ENCODE results near the gene CCDC150. TPM values are rescaled to one million over a fixed set of nuclear protein-coding genes. Genes with fewer than 3 reads are reported as not detected.
"Not testable (repeated sequence)": the region's sequence is repeated elsewhere in the genome, so short reads cannot be mapped to it uniquely, and the experiment has no call there.

Gene CCDC150
- total RNA-seq, 1 donor from 2014 or later = 3.9 TPM

DNA sequence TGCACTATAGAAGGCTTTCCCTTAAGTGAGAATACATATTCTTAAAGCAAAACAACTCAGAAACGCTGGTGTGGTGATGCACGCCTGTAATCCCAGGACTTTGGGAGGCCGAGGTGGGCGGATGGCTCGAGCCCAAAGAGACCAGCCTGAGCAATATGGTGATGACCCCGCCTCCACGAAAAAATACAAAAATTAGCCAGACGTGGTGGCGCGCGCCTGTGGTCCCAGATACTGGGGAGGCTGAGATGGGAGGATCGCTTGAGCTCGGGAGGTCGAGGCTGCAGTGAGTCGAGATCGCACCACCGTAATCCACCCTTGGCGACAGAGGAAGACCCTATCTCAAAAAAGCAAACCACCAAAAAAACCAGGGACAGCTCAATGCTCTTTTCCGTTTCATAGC lies 750 bp upstream of the CCDC150 start:
- no peak for DNase-seq

- DNase-seq = no peak
These were observed 575 bp downstream of the CCDC150 start for GRCh38 chr2:196640031-196640548.

DNA sequence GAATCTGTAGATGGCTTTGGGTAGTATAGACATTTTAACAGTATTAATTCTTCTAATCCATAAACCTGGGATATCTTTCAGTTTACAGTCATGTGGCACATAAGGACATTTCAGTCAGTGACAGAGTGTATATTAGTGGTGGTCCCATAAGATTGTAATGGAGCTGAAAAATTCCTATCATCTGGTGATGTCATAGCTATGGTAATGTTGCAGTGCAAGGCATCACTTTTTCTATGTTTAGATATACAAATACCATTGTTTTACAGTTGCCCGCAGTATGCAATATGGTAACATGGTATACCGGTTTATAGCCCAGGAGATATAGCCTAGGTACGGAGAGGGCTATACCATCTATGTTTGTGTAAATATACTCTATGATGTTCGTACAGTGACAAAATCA lies 9.7 kb downstream of the CCDC150 start:
- no peak for DNase-seq

GRCh38 chr2:196651387-196652094 lies 12.0 kb downstream of the CCDC150 start:
- DNase-seq = no peak

DNA sequence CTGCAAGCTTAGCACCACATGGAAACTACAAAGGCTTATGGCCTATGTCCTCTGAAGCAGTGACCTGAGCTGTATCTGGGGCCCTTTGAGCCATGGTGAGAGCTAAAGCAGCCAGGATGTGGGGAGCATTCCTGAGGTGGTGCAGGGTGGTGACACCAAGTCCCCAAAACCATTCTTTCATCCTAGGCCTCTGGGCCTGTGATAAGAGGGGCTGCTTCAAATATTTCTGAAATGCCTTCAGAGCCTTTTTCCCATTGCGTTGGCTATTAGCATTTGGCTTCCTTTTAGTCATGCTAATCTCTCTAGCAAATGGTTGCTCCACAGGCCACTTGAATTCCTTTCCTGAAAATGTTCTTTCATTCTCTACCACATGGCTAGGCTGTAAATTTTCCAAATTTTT lies 13.4 kb downstream of the CCDC150 start:
- DNase-seq = no peak

GRCh38 chr2:196653843-196654242 lies 14.3 kb downstream of the CCDC150 start:
- DNase-seq = no peak

DNA sequence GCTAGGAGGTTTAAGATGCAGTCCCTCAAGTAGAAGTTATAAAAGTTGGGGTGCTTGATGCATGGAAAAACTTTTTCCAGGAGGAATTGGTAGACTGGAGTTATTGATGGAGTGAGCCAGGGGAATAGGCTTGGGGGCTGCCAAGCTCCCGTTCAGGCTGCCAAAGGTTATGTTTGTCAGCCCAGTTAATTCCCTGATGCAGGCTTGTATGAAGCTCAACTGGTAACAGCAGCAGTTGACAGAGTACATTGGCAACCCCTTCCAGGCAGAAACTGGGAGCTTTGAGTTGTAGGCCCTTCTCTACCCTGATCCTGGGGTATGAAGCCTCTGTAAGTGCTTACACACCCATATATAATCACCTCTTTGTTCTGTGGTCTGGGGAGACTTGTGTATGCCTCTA lies 16.2 kb downstream of the CCDC150 start:
- no peak for DNase-seq

DNA sequence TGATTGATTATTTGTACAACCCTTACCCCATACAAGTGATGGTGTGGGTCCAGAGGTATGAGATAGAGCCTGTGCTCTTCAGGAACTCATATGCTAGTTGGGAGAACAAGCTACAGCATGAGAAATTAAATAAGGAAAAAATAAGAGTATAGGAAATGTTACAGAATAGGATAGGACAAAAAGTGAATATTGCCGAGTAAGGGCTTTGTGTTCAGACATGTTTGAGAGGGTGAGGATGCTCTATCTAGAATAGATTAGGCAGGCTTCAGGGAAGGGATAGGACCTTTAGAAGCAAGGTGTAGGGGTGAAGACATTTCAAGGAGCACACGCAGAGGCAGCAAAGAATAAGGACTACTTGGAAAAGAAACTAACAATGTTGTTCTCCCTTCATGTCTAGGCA lies 17.8 kb downstream of the CCDC150 start:
- no peak for DNase-seq

DNA sequence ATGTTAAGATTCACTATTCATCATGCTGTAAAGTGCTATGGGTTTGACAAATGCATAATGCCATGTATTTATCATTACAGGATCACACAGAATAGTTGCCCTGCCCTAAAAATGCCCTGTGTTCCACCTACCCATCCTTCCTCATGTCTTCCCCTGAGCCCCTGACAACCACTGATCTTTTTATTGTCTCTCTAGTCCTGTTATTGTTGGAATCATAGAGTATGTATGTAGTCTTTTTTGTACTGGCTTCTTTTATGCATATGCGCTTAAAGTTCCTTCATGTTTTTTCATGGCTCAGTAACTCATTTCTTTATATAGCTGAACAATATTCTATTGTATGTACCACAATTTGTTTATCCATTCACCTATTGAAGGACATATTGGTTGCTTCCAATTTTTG lies 20.3 kb downstream of the CCDC150 start:
- no peak for DNase-seq

GRCh38 chr2:196660244-196660643 lies 20.7 kb downstream of the CCDC150 start:
- DNase-seq = no peak

GRCh38 chr2:196670342-196670741 lies 30.8 kb downstream of the CCDC150 start:
- no peak for DNase-seq

GRCh38 chr2:196675963-196676362 lies 36.4 kb downstream of the CCDC150 start:
- DNase-seq = no peak

DNA sequence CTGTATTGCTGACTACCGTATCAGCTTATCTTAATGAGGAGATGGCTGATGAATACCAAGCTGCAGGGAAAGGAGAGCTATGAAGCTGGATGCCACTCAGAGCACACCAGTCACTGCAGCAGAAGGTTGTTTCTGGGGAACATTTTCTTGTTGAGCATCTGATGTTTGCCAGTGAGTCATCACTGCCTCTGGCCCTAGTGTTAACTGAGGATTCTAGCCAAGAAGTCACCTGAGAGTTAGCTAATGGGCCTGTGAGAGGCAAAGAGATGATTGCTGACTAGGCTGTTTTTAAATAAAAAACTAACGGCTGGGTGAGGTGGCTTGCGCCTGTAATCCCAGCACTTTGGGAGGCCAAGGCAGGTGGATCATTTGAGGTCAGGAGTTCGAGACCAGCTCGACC lies 37.9 kb downstream of the CCDC150 start:
- no peak for DNase-seq

- no peak for DNase-seq
These were observed 39.9 kb downstream of the CCDC150 start for GRCh38 chr2:196679368-196679767.

DNA sequence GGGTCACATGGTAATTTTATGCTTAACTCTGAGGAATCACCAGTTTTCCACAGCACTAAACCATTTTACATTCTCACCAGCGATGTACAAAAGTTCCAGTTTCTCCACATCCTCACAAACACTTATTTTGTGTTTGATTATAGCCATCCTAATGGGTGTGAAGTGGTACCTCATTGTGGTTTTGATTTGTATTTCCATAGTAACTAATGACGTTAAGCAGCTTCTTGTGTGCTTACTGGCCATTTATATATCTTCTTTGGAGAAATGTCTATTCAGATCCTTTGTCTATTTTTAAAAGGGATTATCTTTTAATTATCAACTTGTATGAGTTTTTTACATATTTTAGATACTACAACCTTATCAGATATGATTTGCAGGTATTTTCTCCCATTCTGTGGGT lies 42.0 kb downstream of the CCDC150 start:
- no peak for DNase-seq

GRCh38 chr2:196685792-196686191 lies 46.3 kb downstream of the CCDC150 start:
- no peak for DNase-seq

DNA sequence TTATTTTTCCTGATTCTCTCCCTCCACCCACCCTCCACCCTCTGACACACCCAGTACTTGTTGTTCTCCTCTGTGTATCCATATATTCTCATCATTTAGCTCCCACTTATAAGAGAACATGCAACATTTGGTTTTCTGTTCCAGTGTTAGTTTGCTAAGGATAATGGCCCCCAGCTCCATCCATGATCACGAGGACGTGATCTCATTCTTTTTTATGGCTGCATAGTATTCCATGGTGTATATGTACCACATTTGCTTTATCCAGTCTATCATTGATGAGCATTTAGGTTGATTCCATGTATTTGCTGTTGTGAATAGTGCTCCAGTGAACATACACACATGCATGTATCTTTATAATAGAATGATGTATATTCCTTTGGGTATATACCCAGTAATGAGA lies 47.2 kb downstream of the CCDC150 start:
- DNase-seq = not testable (repeated sequence)

DNA sequence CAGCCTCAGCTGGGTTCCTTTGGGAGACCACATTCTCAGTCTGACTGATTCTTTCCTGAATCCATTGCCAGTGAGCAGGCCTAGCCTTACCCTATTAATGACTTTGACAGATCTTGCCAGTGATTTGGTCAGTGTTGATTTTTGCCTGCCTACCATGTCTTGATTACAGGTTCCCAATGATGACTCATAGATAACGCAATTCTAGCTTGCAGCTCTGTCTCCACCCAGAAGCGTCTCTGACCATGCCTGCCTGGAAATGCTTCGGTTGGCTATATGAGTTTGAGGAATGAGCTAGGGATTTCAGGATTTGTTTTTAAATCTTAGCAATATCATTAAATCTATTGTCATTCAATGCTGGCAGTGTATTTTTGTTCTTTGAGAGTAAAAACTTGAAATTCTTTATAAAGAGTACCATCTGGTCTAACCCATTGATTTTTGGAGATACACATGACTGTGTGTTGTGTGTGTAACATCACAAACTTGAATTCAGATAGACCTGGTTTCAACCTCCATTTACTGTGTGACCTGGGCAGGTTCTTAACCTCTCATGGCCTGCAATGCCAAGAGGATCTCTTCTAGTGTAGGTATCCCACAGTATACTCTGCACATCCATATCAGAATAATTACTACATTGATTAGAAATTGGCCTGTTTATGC lies 57.0 kb downstream of the CCDC150 start:
- no peak for DNase-seq

DNA sequence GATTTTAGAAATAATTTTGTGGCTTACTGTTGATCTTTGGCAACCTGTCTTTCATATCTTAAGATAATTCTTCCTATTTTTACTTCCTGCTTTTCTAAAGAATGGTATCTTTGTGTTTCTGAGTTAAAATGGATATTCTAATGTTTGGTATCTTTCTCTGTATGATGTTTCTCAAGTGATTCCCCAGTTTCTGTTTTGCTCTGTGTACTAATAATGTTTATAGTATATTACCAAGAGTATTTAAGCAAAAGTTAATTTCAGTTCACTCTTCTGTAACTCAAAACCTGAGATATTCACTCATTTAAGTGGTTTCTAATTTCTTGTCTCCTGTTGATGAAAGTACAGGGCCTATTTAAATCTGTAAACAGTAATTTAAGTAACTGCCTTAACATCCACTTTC lies 58.3 kb downstream of the CCDC150 start:
- DNase-seq = no peak

DNA sequence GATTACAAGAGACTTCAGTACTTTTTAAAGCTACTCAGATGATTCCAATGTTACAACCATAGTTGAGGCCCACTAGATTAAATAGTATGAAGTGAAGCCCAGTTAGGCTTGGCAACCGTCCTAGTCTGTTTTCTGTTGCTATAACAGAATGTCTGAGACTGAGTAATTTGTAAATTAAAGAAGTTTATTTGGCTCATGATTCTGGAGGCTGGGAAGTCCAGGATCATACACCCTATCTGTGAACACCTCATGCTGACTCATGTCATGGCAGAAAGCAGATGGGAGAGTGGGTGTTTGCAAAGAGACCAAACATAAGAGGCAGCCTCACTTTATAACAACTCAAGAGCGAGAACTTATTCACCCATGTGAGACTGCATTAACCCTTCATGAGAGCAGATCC lies 63.1 kb downstream of the CCDC150 start:
- DNase-seq = no peak

DNA sequence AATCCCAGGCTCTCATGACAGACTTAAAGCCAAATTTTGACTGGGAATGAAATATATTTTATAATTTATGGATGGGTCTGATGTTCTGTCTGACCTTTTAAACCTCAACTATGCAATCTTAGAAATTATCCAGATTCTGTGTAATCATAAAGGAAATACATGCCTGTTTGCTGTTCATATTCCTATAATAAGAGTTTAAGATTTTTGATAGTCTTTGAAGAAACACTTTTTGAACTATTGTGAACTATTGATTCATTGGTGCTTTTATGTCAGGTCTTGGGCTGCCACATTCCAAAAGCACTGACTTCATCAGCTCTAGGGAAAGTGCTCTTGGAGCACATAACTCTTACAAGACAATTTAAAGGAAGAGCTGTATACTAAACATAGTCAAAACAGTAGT lies 64.2 kb downstream of the CCDC150 start:
- DNase-seq = no peak

DNA sequence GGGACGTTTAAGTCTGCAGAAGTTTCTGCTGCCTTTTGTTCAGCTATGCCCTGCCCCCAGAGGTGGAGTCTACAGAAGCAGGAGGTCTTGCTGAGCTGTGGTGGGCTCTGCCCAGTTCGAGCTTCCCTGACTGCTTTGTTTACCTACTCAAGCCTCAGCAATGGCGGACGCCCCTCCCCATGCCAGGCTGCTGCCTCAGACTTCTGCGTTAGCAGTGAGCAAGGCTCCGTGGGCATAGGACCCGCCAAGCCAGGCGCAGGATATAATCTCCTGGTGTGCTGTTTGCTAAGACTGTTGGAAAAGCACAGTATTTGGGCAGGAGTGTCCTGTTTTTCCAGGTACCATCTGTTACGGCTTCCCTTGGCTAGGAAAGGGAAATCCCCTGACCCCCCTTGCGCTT lies 70.5 kb downstream of the CCDC150 start:
- not testable (repeated sequence) for DNase-seq

- DNase-seq = no peak
These were observed 72.1 kb downstream of the CCDC150 start for GRCh38 chr2:196711625-196712024.

DNA sequence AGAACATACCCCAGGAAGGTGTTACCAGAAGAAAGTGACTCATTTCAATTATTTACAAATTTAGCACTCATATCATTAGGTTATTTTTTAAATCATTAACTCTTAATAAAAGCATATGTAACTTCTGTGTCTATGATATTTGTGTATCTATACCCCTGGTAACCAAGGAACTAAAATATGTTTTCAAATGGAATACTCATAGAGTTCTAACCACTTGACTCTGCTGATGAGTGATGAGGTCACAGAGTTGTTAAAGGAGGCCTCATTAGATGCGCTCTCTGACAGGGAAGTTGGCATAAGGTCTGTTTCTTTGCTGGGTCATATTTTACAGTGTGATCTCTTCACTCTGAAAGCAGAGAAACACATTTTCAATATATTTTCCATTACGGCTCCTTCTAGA lies 73.4 kb downstream of the CCDC150 start:
- DNase-seq = no peak
